Retinal pigment epithelial cell (primary cell): ENCODE results near the gene SLC24A2.

Experiments
- DNase-seq: peaks from one replicate; pipeline ENCODE4 v3.0.0-alpha.2; 2010; ENCODE audit warnings: low read depth
- H3K4me3 ChIP-seq: 2 replicates; pipeline ENCODE4 v1.5.1; 2011; ENCODE audit warnings: mild to moderate bottlenecking, low read length, control low read depth, moderate library complexity
- CTCF ChIP-seq: conservative IDR thresholded peaks from 2 replicates; pipeline ENCODE4 v1.5.1; 2011; ENCODE audit warnings: low read depth, low read length, control low read depth, inconsistent platforms

Gene SLC24A2

GRCh38 chr9:19807182-19807892, 18.5 kb upstream of the SLC24A2 start:
- TF ChIP-seq CTCF = no peak
- H3K4me3 ChIP-seq = no peak overlapping the region
- no peak for DNase-seq

GRCh38 chr9:19804431-19804830, 15.6 kb upstream of the SLC24A2 start:
- no peak for TF ChIP-seq CTCF
- H3K4me3 ChIP-seq = no peak overlapping the region
- no peak for DNase-seq

- TF ChIP-seq CTCF = no peak
- no peak for DNase-seq
- no peak overlapping the region for H3K4me3 ChIP-seq
Measured at GRCh38 chr9:19800884-19801283, 12.0 kb upstream of the SLC24A2 start.

GRCh38 chr9:19799784-19800183, 10.9 kb upstream of the SLC24A2 start:
- no peak for DNase-seq
- TF ChIP-seq CTCF = no peak
- no peak overlapping the region for H3K4me3 ChIP-seq

GRCh38 chr9:19788152-19788551, 685 bp downstream of the SLC24A2 start:
- H3K4me3 ChIP-seq = no peak overlapping the region
- no peak for DNase-seq
- TF ChIP-seq CTCF = no peak

- no peak overlapping the region for H3K4me3 ChIP-seq
- no peak for DNase-seq
- TF ChIP-seq CTCF = no peak
Measured at GRCh38 chr9:19787672-19788071, 1.2 kb downstream of the SLC24A2 start.

- no peak overlapping the region for H3K4me3 ChIP-seq
- no peak for TF ChIP-seq CTCF
- DNase-seq = no peak
Measured at GRCh38 chr9:19785230-19785629, 3.6 kb downstream of the SLC24A2 start.
